CD4-positive, alpha-beta T cell treated with Interleukin-2 at 100 ng/mL for 4 hours (primary cell): ENCODE data around the gene CORO2B.

Source experiments
- DNase-seq: peaks from one replicate; pipeline ENCODE4 v3.0.0-alpha.2; 2020; ENCODE audit warnings: low spot score

CORO2B gene

GRCh38 chr15:68699881-68700454 is 121.2 kb downstream of the CORO2B start:
- no peak for DNase-seq

- DNase-seq: no peak
Measured at GRCh38 chr15:68700455-68701123, 121.8 kb downstream of the CORO2B start.

GRCh38 chr15:68701886-68702285 is 123.1 kb downstream of the CORO2B start:
- no peak for DNase-seq

GRCh38 chr15:68704496-68705021 is 125.8 kb downstream of the CORO2B start:
- no peak for DNase-seq

- no peak for DNase-seq
Measured at GRCh38 chr15:68706256-68706655, 127.5 kb downstream of the CORO2B start.

GRCh38 chr15:68706931-68707330 is 128.1 kb downstream of the CORO2B start:
- DNase-seq: no peak

- DNase-seq: no peak
Measured at GRCh38 chr15:68707386-68707785, 128.6 kb downstream of the CORO2B start.

- no peak for DNase-seq
Measured at GRCh38 chr15:68709876-68710275, 131.1 kb downstream of the CORO2B start.

GRCh38 chr15:68710536-68710935 is 131.7 kb downstream of the CORO2B start:
- no peak for DNase-seq

- no peak for DNase-seq
Measured at GRCh38 chr15:68711406-68711805, 132.6 kb downstream of the CORO2B start.

- no peak for DNase-seq
Measured at GRCh38 chr15:68712886-68713285, 134.1 kb downstream of the CORO2B start.

- DNase-seq: no peak
Measured at GRCh38 chr15:68713874-68714273, 135.1 kb downstream of the CORO2B start.

GRCh38 chr15:68715111-68715510 is 136.3 kb downstream of the CORO2B start:
- no peak for DNase-seq

GRCh38 chr15:68717951-68718350 is 139.2 kb downstream of the CORO2B start:
- no peak for DNase-seq

- no peak for DNase-seq
Measured at GRCh38 chr15:68718468-68718867, 139.7 kb downstream of the CORO2B start.

GRCh38 chr15:68719051-68719450 is 140.3 kb downstream of the CORO2B start:
- DNase-seq: no peak

- DNase-seq: no peak
Measured at GRCh38 chr15:68719672-68720071, 140.9 kb downstream of the CORO2B start.

- no peak for DNase-seq
Measured at GRCh38 chr15:68721886-68722285, 143.1 kb downstream of the CORO2B start.

- no peak for DNase-seq
Measured at GRCh38 chr15:68725736-68726135, 146.9 kb downstream of the CORO2B start.

GRCh38 chr15:68726246-68726645 is 147.5 kb downstream of the CORO2B start:
- no peak for DNase-seq

GRCh38 chr15:68729789-68730411 is 151.1 kb downstream of the CORO2B start:
- DNase-seq: no peak

- DNase-seq: peak; percentile 12
Measured at GRCh38 chr15:68730471-68730919, 151.7 kb downstream of the CORO2B start.
